IMR-90 (cell line): ENCODE results near the gene ALOX12. TPM values are rescaled to one million over a fixed set of nuclear protein-coding genes. Genes with fewer than 3 reads are reported as not detected.

Experiments
- ATAC-seq: fragments of 200-7000 bp; cut with Tn5 transposase; 2 replicates; pipeline ENCODE4 v1.9.1; 2020; ENCODE audit warnings: low read depth, mild to moderate bottlenecking, moderate library complexity
- BruUV-seq: library from RNA; stranded (reverse); fragments of 400-500 nt; replicated peaks from 2 replicates; lab custom pipeline; 2021; lab: Mats Ljungman, UMichigan
- CTCF ChIA-PET: fragments of 300-600 bp; formaldehyde crosslinking; extraction: SDS; loops from one replicate; lab custom pipeline; 2021; ENCODE audit warnings: antibody characterized with exemption; lab: Yijun Ruan, JAX
- POLR2A ChIA-PET: fragments of 300-600 bp; sonication (Branson Sonifier 250); formaldehyde crosslinking; loops from one replicate; lab custom pipeline; 2022; ENCODE audit warnings: antibody characterized with exemption; ENCODE audit not compliant: unreplicated experiment; lab: Charles Lee
- DNase-seq: peaks from one replicate; pipeline ENCODE4 v3.0.0; 2013
- H2AFZ ChIP-seq: replicated peaks from 2 replicates; pipeline ENCODE3; 2013; ENCODE audit warnings: low read length, mild to moderate bottlenecking; ENCODE audit not compliant: poor library complexity
- H2AK5ac ChIP-seq: 2 replicates; pipeline ENCODE4 v1.6.1; 2013; ENCODE audit warnings: low read depth, low read length, inconsistent platforms
- H2AK9ac ChIP-seq: replicated peaks from 2 replicates; pipeline ENCODE3; 2013; ENCODE audit warnings: mild to moderate bottlenecking, low read depth, low read length, moderate library complexity; ENCODE audit not compliant: poor library complexity
- H2BK120ac ChIP-seq: 2 replicates; pipeline ENCODE4 v1.6.1; 2013; ENCODE audit warnings: low read depth, low read length, inconsistent platforms
- H2BK15ac ChIP-seq: 3 replicates; pipeline ENCODE4 v1.6.1; 2013; ENCODE audit warnings: low read depth, low read length, inconsistent platforms
- H2BK20ac ChIP-seq: 2 replicates; pipeline ENCODE4 v1.6.1; 2013; ENCODE audit warnings: low read depth, mild to moderate bottlenecking, inconsistent platforms, low read length, moderate library complexity
- H2BK5ac ChIP-seq: 2 replicates; pipeline ENCODE4 v1.6.1; 2013; ENCODE audit warnings: mild to moderate bottlenecking, low read depth, low read length, inconsistent platforms; ENCODE audit not compliant: poor library complexity, severe bottlenecking
- H3K14ac ChIP-seq: replicated peaks from 2 replicates; pipeline ENCODE4 v1.6.1; 2013; ENCODE audit warnings: low read depth, low read length, inconsistent platforms
- H3K18ac ChIP-seq: 2 replicates; pipeline ENCODE4 v1.6.1; 2013; ENCODE audit warnings: low read depth, low read length, control low read depth
- H3K23ac ChIP-seq: 2 replicates; pipeline ENCODE4 v1.6.1; 2013; ENCODE audit warnings: low read depth, low read length, inconsistent platforms
- H3K27ac ChIP-seq: 2 replicates; pipeline ENCODE4 v1.5.1; 2013; ENCODE audit warnings: mild to moderate bottlenecking, control low read depth, low read length; ENCODE audit not compliant: insufficient read depth
- H3K27me3 ChIP-seq: 2 replicates; pipeline ENCODE4 v1.6.1; 2013; ENCODE audit warnings: low read length; ENCODE audit not compliant: control insufficient read depth, insufficient read depth
- H3K36me3 ChIP-seq: 2 replicates; pipeline ENCODE4 v1.6.1; 2013; ENCODE audit warnings: low read length, mixed read lengths; ENCODE audit not compliant: control insufficient read depth, insufficient read depth
- H3K4ac ChIP-seq: 2 replicates; pipeline ENCODE4 v1.6.1; 2013; ENCODE audit warnings: low read depth, low read length, inconsistent platforms
- H3K4me1 ChIP-seq: 2 replicates; pipeline ENCODE4 v1.6.1; 2013; ENCODE audit warnings: low read length, mixed read lengths; ENCODE audit not compliant: control insufficient read depth, insufficient read depth
- H3K4me2 ChIP-seq: 2 replicates; pipeline ENCODE4 v1.6.1; 2013; ENCODE audit warnings: low read depth, mild to moderate bottlenecking, control low read depth, low read length, moderate library complexity
- H3K4me3 ChIP-seq: 2 replicates; pipeline ENCODE4 v1.5.1; 2013; ENCODE audit warnings: low read depth, mild to moderate bottlenecking, control low read depth, low read length, moderate library complexity; ENCODE audit not compliant: insufficient read depth
- H3K56ac ChIP-seq: 2 replicates; pipeline ENCODE4 v1.6.1; 2013; ENCODE audit warnings: low read length, inconsistent platforms; ENCODE audit not compliant: insufficient read depth; ENCODE audit errors: extremely low read depth
- H3K79me1 ChIP-seq, 2 experiments: 2 replicates each; pipeline ENCODE4 v1.6.1; 2013; ENCODE audit warnings: low read length in 2 of 2, inconsistent platforms in 1 of 2, low read depth in 1 of 2
- H3K9ac ChIP-seq: 2 replicates; pipeline ENCODE4 v1.6.1; 2013; ENCODE audit warnings: low read depth, low read length, control low read depth
- H3K9me1 ChIP-seq: 2 replicates; pipeline ENCODE4 v1.6.1; 2013; ENCODE audit warnings: low read length, inconsistent platforms; ENCODE audit not compliant: insufficient read depth
- H3K9me3 ChIP-seq: 2 replicates; pipeline ENCODE4 v1.6.1; 2013; ENCODE audit warnings: low read length; ENCODE audit not compliant: control insufficient read depth, insufficient read depth
- H4K20me1 ChIP-seq: 2 replicates; pipeline ENCODE4 v1.6.1; 2013; ENCODE audit warnings: low read length, inconsistent platforms; ENCODE audit not compliant: insufficient read depth
- H4K5ac ChIP-seq: 2 replicates; pipeline ENCODE4 v1.6.1; 2013; ENCODE audit warnings: mild to moderate bottlenecking, low read depth, low read length, control low read depth
- H4K8ac ChIP-seq, 2 experiments: 2 replicates each; pipeline ENCODE4 v1.6.1; 2013; ENCODE audit warnings: low read depth in 2 of 2, low read length in 2 of 2, control low read depth in 1 of 2, inconsistent platforms in 1 of 2
- H4K91ac ChIP-seq: 2 replicates; pipeline ENCODE4 v1.6.1; 2013; ENCODE audit warnings: low read depth, low read length, inconsistent platforms; ENCODE audit not compliant: insufficient read depth
- BHLHE40 ChIP-seq: fragments of 150-350 bp; IDR thresholded peaks from 2 replicates; pipeline ENCODE4 v1.6.1; 2016; ENCODE audit warnings: mild to moderate bottlenecking, low read depth, low read length
- CEBPB ChIP-seq: IDR thresholded peaks from 2 replicates; pipeline ENCODE4 v1.6.1; 2012; ENCODE audit warnings: low read depth, low read length, improper control_type of control experiment
- CHD1 ChIP-seq: IDR thresholded peaks from 2 replicates; pipeline ENCODE4 v1.6.1; 2012; ENCODE audit warnings: low read depth, low read length, improper control_type of control experiment
- FOS ChIP-seq: fragments of 150-350 bp; IDR thresholded peaks from 2 replicates; pipeline ENCODE4 v1.6.1; 2016; ENCODE audit warnings: low read depth, low read length
- MAFK ChIP-seq: IDR thresholded peaks from 2 replicates; pipeline ENCODE4 v1.6.1; 2012; ENCODE audit warnings: low read depth, low read length, improper control_type of control experiment
- MAZ ChIP-seq: IDR thresholded peaks from 2 replicates; pipeline ENCODE4 v1.6.1; 2012; ENCODE audit warnings: low read depth, mild to moderate bottlenecking, low read length, improper control_type of control experiment, moderate library complexity, borderline replicate concordance
- MXI1 ChIP-seq: IDR thresholded peaks from 2 replicates; pipeline ENCODE4 v1.6.1; 2012; ENCODE audit warnings: low read depth, mild to moderate bottlenecking, low read length, moderate library complexity, borderline replicate concordance
- NFE2L2 ChIP-seq: fragments of 150-350 bp; IDR thresholded peaks from 2 replicates; pipeline ENCODE4 v1.6.1; 2016; ENCODE audit warnings: low read depth, mild to moderate bottlenecking, low read length
- POLR2A ChIP-seq: IDR thresholded peaks from 2 replicates; pipeline ENCODE4 v1.6.1; 2012; ENCODE audit warnings: mild to moderate bottlenecking, low read depth, low read length
- RAD21 ChIP-seq: IDR thresholded peaks from 2 replicates; pipeline ENCODE4 v1.6.1; 2012; ENCODE audit warnings: low read length, improper control_type of control experiment
- RCOR1 ChIP-seq: IDR thresholded peaks from 2 replicates; pipeline ENCODE4 v1.6.1; 2012; ENCODE audit warnings: mild to moderate bottlenecking, low read length, improper control_type of control experiment; ENCODE audit not compliant: insufficient replicate concordance
- RFX5 ChIP-seq: IDR thresholded peaks from 2 replicates; pipeline ENCODE4 v1.8.0; 2012; ENCODE audit warnings: low read depth, mild to moderate bottlenecking, low read length, moderate library complexity
- SMC3 ChIP-seq: fragments of 150-350 bp; IDR thresholded peaks from 2 replicates; pipeline ENCODE4 v1.6.1; 2016; ENCODE audit warnings: low read depth, mild to moderate bottlenecking, antibody characterized with exemption, low read length, moderate library complexity
- WGBS, 2 experiments: methylation state at CpG; one replicate each; pipeline versions ENCODE4 v1.1.5 to v1.1.7; 2013; ENCODE audit warnings: missing lambda C conversion rate in 2 of 2; ENCODE audit not compliant: insufficient read length in 1 of 2; ENCODE audit errors: extremely low coverage in 2 of 2; 5-methylcytosine and 5-hydroxymethylcytosine counted together
- dilution Hi-C: fragments of 300-500 bp; cut with HindIII; formaldehyde crosslinking; loops from one replicate; pipeline ENCODE4 v1.14.3; 2018; ENCODE audit warnings: low sequenced_read_pairs; ENCODE audit not compliant: unreplicated experiment
- in situ Hi-C: fragments of 300-500 bp; cut with MboI; formaldehyde crosslinking; loops from 3 replicates; pipeline ENCODE4 v1.14.3; 2019; ENCODE audit warnings: low sequenced_read_pairs, inconsistent platforms, mixed read lengths
- intact Hi-C: fragments of 100-400 bp; cut with micrococcal nuclease; formaldehyde crosslinking; loops from 2 replicates; pipeline ENCODE4 v1.10.0; 2022
- polyA plus RNA-seq, 3 experiments: library from polyadenylated mRNA; depleted of rRNA; stranded (reverse); fragments of >200 nt; gene quantifications; 2 replicates each; pipeline ENCODE4 v1.2.3, GENCODE V29; 2012; ENCODE audit warnings: low replicate concordance in 1 of 3
- total RNA-seq: library from RNA; depleted of rRNA; stranded (reverse); fragments of >200 nt; gene quantifications from 2 replicates; pipeline ENCODE4 v1.2.3, GENCODE V29; 2012
- TF ChIP-seq, protein P1 (sequence below): fragments of 150-350 bp; IDR thresholded peaks from 2 replicates; pipeline ENCODE4 v1.6.1; 2017; ENCODE audit warnings: mild to moderate bottlenecking, antibody characterized with exemption, low read length, low read depth
- TF ChIP-seq, protein P2 (sequence below): conservative IDR thresholded peaks from 2 replicates; pipeline ENCODE4 v1.5.1; 2012; ENCODE audit warnings: mild to moderate bottlenecking, low read depth, low read length, improper control_type of control experiment
- TF ChIP-seq, protein P3 (sequence below): fragments of 150-350 bp; IDR thresholded peaks from 2 replicates; pipeline ENCODE4 v1.6.1; 2016; ENCODE audit warnings: low read depth, mild to moderate bottlenecking, low read length, moderate library complexity, borderline replicate concordance

Gene ALOX12
- total and polyA plus RNA-seq, 2 of the 4 experiments (the other 2 are of a cell fraction) = 0.03 TPM; not detected in 1

DNA sequence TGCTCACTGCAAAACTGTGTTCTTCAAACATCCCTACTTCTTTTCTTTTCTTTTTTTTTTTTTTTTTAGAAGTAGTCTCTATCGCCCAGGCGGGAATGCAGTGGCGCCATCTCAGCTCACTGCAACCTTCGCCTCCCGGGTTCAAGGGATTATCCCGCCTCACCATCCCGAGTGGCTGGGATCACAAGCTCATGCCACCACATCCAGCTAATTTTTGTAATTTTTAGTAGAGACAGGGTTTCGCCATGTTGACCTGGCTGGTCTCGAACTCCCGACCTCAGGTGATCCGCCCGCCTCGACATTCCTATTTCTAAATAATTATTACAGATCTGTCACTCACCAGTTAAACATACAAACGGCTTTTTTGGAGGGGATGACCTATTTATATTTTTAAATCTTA, 15.6 kb downstream of the ALOX12 start:
- Histone ChIP-seq H3K79me1 (peaks cover 26 to 79% of the 10 kb centered on the region in 2 experiments), H3K4ac (no peak overlapping the region; the same call in 1 of the 2 replicates), H2AK9ac (no peak overlapping the region), H3K36me3 (peaks cover 7% of the 10 kb centered on the region; the same call in 1 of the 2 replicates), H2AFZ (no peak overlapping the region), H3K14ac (no peak overlapping the region), H3K9me1 (no peaks in the 10 kb centered on the region), H3K9ac (peak overlapping the region; percentile 99; the same call in 1 of the 2 replicates), H4K20me1 (peaks cover 7% of the 10 kb centered on the region), H3K18ac (no peak overlapping the region), H2AK5ac (no peak overlapping the region), H3K4me1 (peaks cover 3% of the 10 kb centered on the region; the same call in 1 of the 2 replicates), H3K27me3 (no peaks in the 10 kb centered on the region), H4K8ac (peak overlapping the region in 1 of 2 experiments; percentile 49; a peak in 1 of 4 replicates), H3K4me3 (peak overlapping the region; percentile 72), H4K91ac (no peak overlapping the region), H3K27ac (no peak overlapping the region), H2BK20ac (no peak overlapping the region), H3K9me3 (no peaks in the 10 kb centered on the region), H4K5ac (no peak overlapping the region), H2BK120ac (no peak overlapping the region), H3K23ac (no peak overlapping the region), H2BK5ac (no peak overlapping the region), H3K4me2 (peak overlapping the region; percentile 90), H2BK15ac (no peak overlapping the region), H3K56ac (0 out of 2 replicates have a peak overlapping the region, but pooled peaks have one; percentile 100)
- CTCF ChIA-PET = no interaction called here
- WGBS, 2 experiments = no CpG with 5 or more reads among the region's 14 CpGs
- dilution Hi-C loops = no loop called here
- intact Hi-C loops = no loop called here
- no TSS peak for BruUV-seq
- in situ Hi-C loops = loop anchor here (10.0 kb wide), 1 partner anchor 347 kb away; no protein-coding TSS in a partner anchor
- TF ChIP-seq MAZ (no peak), CEBPB (no peak), BHLHE40 (no peak), RFX5 (no peak), MAFK (no peak), NFE2L2 (no peak), MXI1 (no peak), RCOR1 (no peak), SMC3 (no peak), CHD1 (no peak), POLR2A (no peak), RAD21 (no peak), FOS (no peak)
- TF ChIP-seq, protein P1, sequence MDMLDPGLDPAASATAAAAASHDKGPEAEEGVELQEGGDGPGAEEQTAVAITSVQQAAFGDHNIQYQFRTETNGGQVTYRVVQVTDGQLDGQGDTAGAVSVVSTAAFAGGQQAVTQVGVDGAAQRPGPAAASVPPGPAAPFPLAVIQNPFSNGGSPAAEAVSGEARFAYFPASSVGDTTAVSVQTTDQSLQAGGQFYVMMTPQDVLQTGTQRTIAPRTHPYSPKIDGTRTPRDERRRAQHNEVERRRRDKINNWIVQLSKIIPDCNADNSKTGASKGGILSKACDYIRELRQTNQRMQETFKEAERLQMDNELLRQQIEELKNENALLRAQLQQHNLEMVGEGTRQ = no peak
- TF ChIP-seq, protein P2, sequence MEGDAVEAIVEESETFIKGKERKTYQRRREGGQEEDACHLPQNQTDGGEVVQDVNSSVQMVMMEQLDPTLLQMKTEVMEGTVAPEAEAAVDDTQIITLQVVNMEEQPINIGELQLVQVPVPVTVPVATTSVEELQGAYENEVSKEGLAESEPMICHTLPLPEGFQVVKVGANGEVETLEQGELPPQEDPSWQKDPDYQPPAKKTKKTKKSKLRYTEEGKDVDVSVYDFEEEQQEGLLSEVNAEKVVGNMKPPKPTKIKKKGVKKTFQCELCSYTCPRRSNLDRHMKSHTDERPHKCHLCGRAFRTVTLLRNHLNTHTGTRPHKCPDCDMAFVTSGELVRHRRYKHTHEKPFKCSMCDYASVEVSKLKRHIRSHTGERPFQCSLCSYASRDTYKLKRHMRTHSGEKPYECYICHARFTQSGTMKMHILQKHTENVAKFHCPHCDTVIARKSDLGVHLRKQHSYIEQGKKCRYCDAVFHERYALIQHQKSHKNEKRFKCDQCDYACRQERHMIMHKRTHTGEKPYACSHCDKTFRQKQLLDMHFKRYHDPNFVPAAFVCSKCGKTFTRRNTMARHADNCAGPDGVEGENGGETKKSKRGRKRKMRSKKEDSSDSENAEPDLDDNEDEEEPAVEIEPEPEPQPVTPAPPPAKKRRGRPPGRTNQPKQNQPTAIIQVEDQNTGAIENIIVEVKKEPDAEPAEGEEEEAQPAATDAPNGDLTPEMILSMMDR = no peak
- TF ChIP-seq, protein P3, sequence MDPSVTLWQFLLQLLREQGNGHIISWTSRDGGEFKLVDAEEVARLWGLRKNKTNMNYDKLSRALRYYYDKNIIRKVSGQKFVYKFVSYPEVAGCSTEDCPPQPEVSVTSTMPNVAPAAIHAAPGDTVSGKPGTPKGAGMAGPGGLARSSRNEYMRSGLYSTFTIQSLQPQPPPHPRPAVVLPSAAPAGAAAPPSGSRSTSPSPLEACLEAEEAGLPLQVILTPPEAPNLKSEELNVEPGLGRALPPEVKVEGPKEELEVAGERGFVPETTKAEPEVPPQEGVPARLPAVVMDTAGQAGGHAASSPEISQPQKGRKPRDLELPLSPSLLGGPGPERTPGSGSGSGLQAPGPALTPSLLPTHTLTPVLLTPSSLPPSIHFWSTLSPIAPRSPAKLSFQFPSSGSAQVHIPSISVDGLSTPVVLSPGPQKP = no peak
- DNase-seq = no peak
- POLR2A ChIA-PET = no interaction called here
- no peak for ATAC-seq
